GM12801 (cell line): Measurements from ENCODE around the gene ARV1.

Experiments used
- CTCF ChIP-seq: IDR thresholded peaks from one replicate; pipeline ENCODE4 v1.5.1; 2011; ENCODE audit warnings: control low read depth; ENCODE audit not compliant: insufficient read length; ENCODE audit errors: extremely low read depth

Gene ARV1

GRCh38 chr1:230976360-230976759 is 2.5 kb upstream of the ARV1 start:
- no peak for TF ChIP-seq CTCF

GRCh38 chr1:230976825-230977747 is 1.8 kb upstream of the ARV1 start:
- no peak for TF ChIP-seq CTCF

- no peak for TF ChIP-seq CTCF
Measured at GRCh38 chr1:230977761-230978490, 968 bp upstream of the ARV1 start.

- TF ChIP-seq CTCF = no peak
Measured at GRCh38 chr1:230979389-230979716, 459 bp downstream of the ARV1 start.

- no peak for TF ChIP-seq CTCF
Measured at GRCh38 chr1:230979952-230980351, 1.1 kb downstream of the ARV1 start.

GRCh38 chr1:230982696-230983095 is 3.8 kb downstream of the ARV1 start:
- TF ChIP-seq CTCF = no peak

GRCh38 chr1:230983811-230984210 is 4.9 kb downstream of the ARV1 start:
- TF ChIP-seq CTCF = no peak
